IPS-20b (cell line): Measurements from ENCODE around the gene FBN1.

ENCODE experiments used
- H3K27ac ChIP-seq: one replicate; pipeline ENCODE4 v1.5.1; 2013; ENCODE audit warnings: low read length
- H3K27me3 ChIP-seq: 2 replicates; pipeline ENCODE4 v1.6.1; 2013; ENCODE audit warnings: mild to moderate bottlenecking, low read length, inconsistent platforms; ENCODE audit not compliant: insufficient read depth
- H3K36me3 ChIP-seq: 2 replicates; pipeline ENCODE4 v1.6.1; 2013; ENCODE audit warnings: low read depth, mild to moderate bottlenecking, inconsistent platforms, low read length, moderate library complexity; ENCODE audit not compliant: insufficient read depth
- H3K4me1 ChIP-seq: 2 replicates; pipeline ENCODE4 v1.6.1; 2013; ENCODE audit warnings: mild to moderate bottlenecking, control low read depth, inconsistent platforms, low read length, moderate library complexity; ENCODE audit not compliant: insufficient read depth
- H3K4me3 ChIP-seq: 2 replicates; pipeline ENCODE4 v1.5.1; 2013; ENCODE audit warnings: mild to moderate bottlenecking, low read length, inconsistent platforms
- H3K9ac ChIP-seq: 2 replicates; pipeline ENCODE4 v1.6.1; 2013; ENCODE audit warnings: low read depth, mild to moderate bottlenecking, inconsistent platforms, low read length, moderate library complexity
- H3K9me3 ChIP-seq: 2 replicates; pipeline ENCODE4 v1.6.1; 2013; ENCODE audit warnings: mild to moderate bottlenecking, low read depth, low read length, inconsistent platforms; ENCODE audit not compliant: insufficient read depth

The FBN1 gene

GRCh38 chr15:48617619-48618018 is 27.9 kb downstream of the FBN1 start:
- H3K36me3 ChIP-seq = no peaks in the 10 kb centered on the region
- H3K4me3 ChIP-seq = no peak overlapping the region
- H3K4me1 ChIP-seq = peaks cover 3% of the 10 kb centered on the region; the same call in 1 of the 2 replicates
- no peaks in the 10 kb centered on the region for H3K9me3 ChIP-seq
- H3K27me3 ChIP-seq = no peaks in the 10 kb centered on the region
- H3K9ac ChIP-seq = no peak overlapping the region
- H3K27ac ChIP-seq = no peak overlapping the region

GRCh38 chr15:48616216-48616615 is 29.3 kb downstream of the FBN1 start:
- peaks cover 3% of the 10 kb centered on the region; the same call in 1 of the 2 replicates for H3K4me1 ChIP-seq

GRCh38 chr15:48614051-48614450 is 31.5 kb downstream of the FBN1 start:
- H3K9ac ChIP-seq = no peak overlapping the region
- no peaks in the 10 kb centered on the region for H3K9me3 ChIP-seq
- no peaks in the 10 kb centered on the region for H3K36me3 ChIP-seq
- H3K4me1 ChIP-seq = peaks cover 3% of the 10 kb centered on the region; the same call in 1 of the 2 replicates
- no peak overlapping the region for H3K4me3 ChIP-seq
- no peak overlapping the region for H3K27ac ChIP-seq
- H3K27me3 ChIP-seq = no peaks in the 10 kb centered on the region

More at GRCh38 chr15:48616216-48616615, 29.3 kb downstream of the FBN1 start:
- Histone ChIP-seq H3K27ac (no peak overlapping the region), H3K9me3 (no peaks in the 10 kb centered on the region), H3K36me3 (no peaks in the 10 kb centered on the region), H3K4me3 (no peak overlapping the region), H3K9ac (no peak overlapping the region), H3K27me3 (no peaks in the 10 kb centered on the region)

- H3K27me3 ChIP-seq = no peaks in the 10 kb centered on the region
- no peak overlapping the region for H3K27ac ChIP-seq
- H3K9me3 ChIP-seq = no peaks in the 10 kb centered on the region
- no peaks in the 10 kb centered on the region for H3K36me3 ChIP-seq
- H3K9ac ChIP-seq = no peak overlapping the region
- H3K4me1 ChIP-seq = peaks cover 3% of the 10 kb centered on the region; the same call in 1 of the 2 replicates
- no peak overlapping the region for H3K4me3 ChIP-seq
Measured at GRCh38 chr15:48609486-48609885, 36.0 kb downstream of the FBN1 start.

GRCh38 chr15:48607846-48608245 is 37.7 kb downstream of the FBN1 start:
- Histone ChIP-seq H3K9me3 (no peaks in the 10 kb centered on the region), H3K4me1 (peaks cover 5% of the 10 kb centered on the region), H3K36me3 (no peaks in the 10 kb centered on the region), H3K27me3 (no peaks in the 10 kb centered on the region), H3K4me3 (no peak overlapping the region), H3K9ac (no peak overlapping the region), H3K27ac (no peak overlapping the region)

GRCh38 chr15:48604567-48604966 is 40.9 kb downstream of the FBN1 start:
- H3K4me3 ChIP-seq = no peak overlapping the region

GRCh38 chr15:48603922-48604321 is 41.6 kb downstream of the FBN1 start:
- Histone ChIP-seq H3K4me1 (peaks cover 6% of the 10 kb centered on the region), H3K27me3 (no peaks in the 10 kb centered on the region), H3K9me3 (no peaks in the 10 kb centered on the region), H3K9ac (no peak overlapping the region), H3K27ac (no peak overlapping the region), H3K4me3 (no peak overlapping the region), H3K36me3 (no peaks in the 10 kb centered on the region)

More at GRCh38 chr15:48604567-48604966, 40.9 kb downstream of the FBN1 start:
- no peaks in the 10 kb centered on the region for H3K27me3 ChIP-seq
- peaks cover 6% of the 10 kb centered on the region for H3K4me1 ChIP-seq
- no peaks in the 10 kb centered on the region for H3K36me3 ChIP-seq
- no peaks in the 10 kb centered on the region for H3K9me3 ChIP-seq
- no peak overlapping the region for H3K9ac ChIP-seq
- H3K27ac ChIP-seq = no peak overlapping the region

- H3K27ac ChIP-seq = no peak overlapping the region
- no peak overlapping the region for H3K9ac ChIP-seq
Measured at GRCh38 chr15:48603123-48603500, 42.4 kb downstream of the FBN1 start.

GRCh38 chr15:48602358-48603122 is 43.0 kb downstream of the FBN1 start:
- Histone ChIP-seq H3K27ac (no peak overlapping the region), H3K36me3 (no peaks in the 10 kb centered on the region), H3K9ac (no peak overlapping the region)

More at GRCh38 chr15:48603123-48603500, 42.4 kb downstream of the FBN1 start:
- Histone ChIP-seq H3K9me3 (no peaks in the 10 kb centered on the region), H3K4me3 (no peak overlapping the region), H3K36me3 (no peaks in the 10 kb centered on the region), H3K27me3 (no peaks in the 10 kb centered on the region), H3K4me1 (peaks cover 6% of the 10 kb centered on the region)

GRCh38 chr15:48601095-48601494 is 44.4 kb downstream of the FBN1 start:
- no peaks in the 10 kb centered on the region for H3K27me3 ChIP-seq
- no peaks in the 10 kb centered on the region for H3K36me3 ChIP-seq
- H3K4me3 ChIP-seq = no peak overlapping the region
- no peak overlapping the region for H3K9ac ChIP-seq
- H3K4me1 ChIP-seq = peaks cover 6% of the 10 kb centered on the region
- no peaks in the 10 kb centered on the region for H3K9me3 ChIP-seq
- H3K27ac ChIP-seq = no peak overlapping the region

More at GRCh38 chr15:48602358-48603122, 43.0 kb downstream of the FBN1 start:
- Histone ChIP-seq H3K27me3 (no peaks in the 10 kb centered on the region), H3K9me3 (no peaks in the 10 kb centered on the region), H3K4me3 (no peak overlapping the region), H3K4me1 (peaks cover 6% of the 10 kb centered on the region)

- Histone ChIP-seq H3K9ac (no peak overlapping the region), H3K27me3 (no peaks in the 10 kb centered on the region), H3K36me3 (no peaks in the 10 kb centered on the region), H3K4me1 (no peaks in the 10 kb centered on the region), H3K27ac (no peak overlapping the region), H3K9me3 (no peaks in the 10 kb centered on the region), H3K4me3 (no peak overlapping the region)
Measured at GRCh38 chr15:48596841-48597240, 48.7 kb downstream of the FBN1 start.

- H3K36me3 ChIP-seq = no peaks in the 10 kb centered on the region
Measured at GRCh38 chr15:48596415-48596814, 49.1 kb downstream of the FBN1 start.

More at GRCh38 chr15:48596415-48596814, 49.1 kb downstream of the FBN1 start:
- H3K27ac ChIP-seq = no peak overlapping the region
- H3K4me1 ChIP-seq = no peaks in the 10 kb centered on the region
- H3K9me3 ChIP-seq = no peaks in the 10 kb centered on the region
- no peaks in the 10 kb centered on the region for H3K27me3 ChIP-seq
- H3K9ac ChIP-seq = no peak overlapping the region
- no peak overlapping the region for H3K4me3 ChIP-seq
